ENCODE measurements around the gene ZNF655.

DNA sequence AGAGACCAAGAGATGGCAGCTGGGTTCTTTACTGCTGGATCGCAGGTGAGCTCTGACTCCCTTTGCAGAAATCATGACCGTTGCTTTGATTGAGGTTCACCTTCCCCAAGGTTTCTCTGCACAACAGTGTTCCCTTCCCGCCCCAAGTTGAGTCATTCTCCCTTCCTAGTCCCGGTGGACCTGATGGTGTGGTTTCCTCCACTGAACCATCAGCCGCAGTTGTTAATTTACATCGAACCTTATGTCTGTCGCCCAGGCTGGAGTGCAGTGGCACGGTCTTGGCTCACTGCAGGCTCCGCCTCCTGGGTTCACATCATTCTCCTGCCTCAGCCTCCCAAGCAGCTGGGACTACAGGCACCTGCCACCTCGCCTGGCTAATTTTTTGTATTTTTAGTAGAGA, 64.2 kb downstream of the ZNF655 start:
- TF ChIP-seq, protein P1, sequence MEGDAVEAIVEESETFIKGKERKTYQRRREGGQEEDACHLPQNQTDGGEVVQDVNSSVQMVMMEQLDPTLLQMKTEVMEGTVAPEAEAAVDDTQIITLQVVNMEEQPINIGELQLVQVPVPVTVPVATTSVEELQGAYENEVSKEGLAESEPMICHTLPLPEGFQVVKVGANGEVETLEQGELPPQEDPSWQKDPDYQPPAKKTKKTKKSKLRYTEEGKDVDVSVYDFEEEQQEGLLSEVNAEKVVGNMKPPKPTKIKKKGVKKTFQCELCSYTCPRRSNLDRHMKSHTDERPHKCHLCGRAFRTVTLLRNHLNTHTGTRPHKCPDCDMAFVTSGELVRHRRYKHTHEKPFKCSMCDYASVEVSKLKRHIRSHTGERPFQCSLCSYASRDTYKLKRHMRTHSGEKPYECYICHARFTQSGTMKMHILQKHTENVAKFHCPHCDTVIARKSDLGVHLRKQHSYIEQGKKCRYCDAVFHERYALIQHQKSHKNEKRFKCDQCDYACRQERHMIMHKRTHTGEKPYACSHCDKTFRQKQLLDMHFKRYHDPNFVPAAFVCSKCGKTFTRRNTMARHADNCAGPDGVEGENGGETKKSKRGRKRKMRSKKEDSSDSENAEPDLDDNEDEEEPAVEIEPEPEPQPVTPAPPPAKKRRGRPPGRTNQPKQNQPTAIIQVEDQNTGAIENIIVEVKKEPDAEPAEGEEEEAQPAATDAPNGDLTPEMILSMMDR (IDR thresholded peaks at IDR 0.05; ENCODE audit: insufficient read depth, low read depth, low read length): no peak
- TF ChIP-seq EZH2 (IDR thresholded peaks at IDR 0.05; ENCODE audit: insufficient read depth, low read length): no peak
